Stimulated activated CD4-positive, alpha-beta T cell treated with anti-CD3 and anti-CD28 coated beads, TNF-alpha, amount 100 ng/mL, for 24 hours (primary cell): ENCODE measurements around the gene IRF6.
A peak's percentile ranks its signal among the peaks of the same experiment; 100 is the strongest.

ENCODE experiments used
- DNase-seq, 3 experiments: peaks; one replicate each; pipeline ENCODE4 v3.0.0-alpha.2; 2020; ENCODE audit warnings: low read depth in 3 of 3

IRF6 gene

GRCh38 chr1:209790286-209791193, 15.4 kb downstream of the IRF6 start:
- no peak for DNase-seq

DNA sequence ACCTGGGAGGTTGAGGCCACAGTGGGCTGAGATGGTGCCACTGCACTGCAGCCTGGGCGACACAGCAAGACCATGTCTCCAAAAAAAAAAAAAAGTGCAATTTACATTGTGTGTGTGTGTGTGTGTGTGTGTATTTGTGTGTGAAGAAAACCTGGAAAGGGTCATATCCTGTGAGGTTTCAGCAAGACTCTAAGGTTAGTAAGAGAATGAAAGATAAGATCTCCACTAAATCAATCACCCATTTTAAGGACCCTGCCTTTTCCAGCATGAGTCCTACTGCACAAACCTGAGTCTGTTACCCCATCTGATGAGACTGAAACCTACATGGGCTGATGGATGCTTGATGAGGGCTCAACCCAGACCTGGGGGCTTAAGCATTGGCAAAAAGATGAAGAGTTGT, 16.7 kb downstream of the IRF6 start:
- DNase-seq, result no peak

GRCh38 chr1:209787551-209787950, 18.4 kb downstream of the IRF6 start:
- no peak for DNase-seq

DNA sequence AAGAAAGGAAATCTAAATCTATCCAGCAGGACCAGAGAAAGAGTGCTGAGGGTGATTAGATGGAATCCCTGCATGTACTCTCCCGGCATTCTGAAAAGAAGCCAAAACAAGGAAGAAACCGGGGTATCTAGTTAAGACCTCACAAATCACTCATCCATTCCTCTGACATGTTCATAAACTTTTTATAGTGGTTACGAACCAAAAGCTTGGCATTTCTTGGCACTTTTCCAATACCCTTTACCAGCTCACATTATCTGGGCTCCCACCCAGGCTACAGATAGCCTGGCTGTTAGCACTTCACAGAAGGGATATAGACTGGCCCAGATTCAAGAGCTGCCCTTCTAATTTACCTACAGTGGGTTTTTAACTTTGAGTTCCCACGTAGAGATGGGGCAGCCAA, 19.8 kb downstream of the IRF6 start:
- no peak for DNase-seq

- no peak for DNase-seq
These were observed 20.4 kb downstream of the IRF6 start for GRCh38 chr1:209785592-209785991.

DNA sequence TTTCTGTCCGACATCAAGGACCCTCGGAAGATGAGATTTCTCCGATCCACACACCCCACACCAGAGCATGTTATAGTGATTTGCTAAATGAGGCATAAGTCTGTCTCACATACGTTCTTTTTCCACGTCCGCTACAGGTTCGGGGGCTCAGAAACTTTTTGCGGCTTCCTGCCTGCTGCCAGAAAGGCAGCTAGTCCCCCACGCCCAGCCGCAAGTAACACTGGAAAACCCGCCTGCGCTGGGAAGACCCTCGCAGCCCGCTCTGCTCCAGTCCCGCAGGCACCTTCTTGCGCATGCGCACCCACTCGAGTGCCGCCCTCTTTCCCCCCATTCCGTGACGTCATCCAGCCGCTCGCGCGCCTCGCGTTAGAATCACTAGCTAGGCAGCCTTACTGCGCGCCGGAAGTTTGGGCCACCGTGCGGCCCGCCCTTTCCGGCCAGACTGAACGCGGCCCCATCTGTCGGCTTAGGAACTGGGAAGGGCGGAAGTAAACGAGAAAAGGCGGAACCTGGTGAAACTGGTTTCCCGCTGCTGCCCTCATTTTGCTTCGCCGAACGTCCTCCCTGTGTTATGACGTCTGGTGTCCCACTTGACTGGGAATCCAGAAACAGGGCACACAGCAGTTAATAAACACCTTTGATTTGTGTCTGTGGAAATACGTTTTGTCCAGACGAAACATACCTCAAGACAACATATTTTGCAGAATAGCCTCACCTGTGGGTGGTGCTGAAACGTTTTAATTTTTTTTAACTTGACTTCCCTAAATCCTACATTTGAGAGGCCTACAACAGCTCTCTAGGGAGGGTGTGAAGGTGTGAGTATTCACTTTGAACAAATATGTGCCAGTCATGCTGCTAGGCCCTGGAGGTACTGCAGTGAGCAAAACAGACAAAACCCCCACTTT, 21.4 kb downstream of the IRF6 start, which contains the start of gene C1orf74:
Gene C1orf74 (minus strand): TSS at position 295 of the 905 bp plus-strand sequence. CDS start 925 bp downstream, outside the sequence.
- peak; percentile 99 to 100 (median 100) for DNase-seq

DNA sequence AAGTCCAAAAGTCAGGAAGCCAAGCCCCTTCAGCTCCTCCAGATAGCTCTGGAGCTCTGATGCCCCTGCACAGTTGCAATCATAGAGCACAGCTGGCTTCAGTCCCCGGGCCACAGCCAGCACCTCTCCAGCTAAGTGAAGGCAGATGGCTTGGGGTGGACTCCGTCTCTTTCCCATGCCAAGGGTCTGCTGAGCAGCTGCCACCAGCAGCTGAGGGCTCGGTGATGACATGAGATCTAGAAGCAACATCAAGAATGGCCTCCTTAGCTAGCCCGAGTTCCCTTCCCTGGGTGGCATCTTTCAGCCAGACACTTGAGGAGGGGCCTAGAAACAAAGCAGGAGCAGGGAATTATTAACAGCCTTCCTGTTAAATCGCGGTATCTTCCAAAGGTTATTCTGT, 22.6 kb downstream of the IRF6 start:
- no peak for DNase-seq

DNA sequence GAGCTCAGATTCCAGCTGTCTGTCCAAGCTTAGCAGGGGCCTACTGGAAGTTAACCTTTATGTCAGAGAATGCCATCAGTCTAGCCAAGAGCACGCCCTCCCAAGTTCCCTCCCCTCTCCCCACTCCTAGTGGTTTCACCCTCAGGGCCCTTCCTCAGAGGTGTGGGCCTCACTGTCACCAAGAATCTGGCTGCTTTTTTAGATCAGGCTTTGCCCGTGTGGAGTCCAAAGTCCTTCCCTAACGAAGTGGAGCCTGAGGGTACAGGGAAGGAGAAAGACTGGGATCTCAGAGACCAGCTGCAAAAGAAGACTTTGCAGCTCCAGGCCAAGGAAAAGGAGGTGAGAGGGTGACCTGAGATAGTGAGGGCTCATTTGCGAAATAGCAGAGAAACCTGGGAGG, 25.7 kb downstream of the IRF6 start:
- no peak for DNase-seq

GRCh38 chr1:209778102-209778501, 27.8 kb downstream of the IRF6 start:
- DNase-seq, result no peak

DNA sequence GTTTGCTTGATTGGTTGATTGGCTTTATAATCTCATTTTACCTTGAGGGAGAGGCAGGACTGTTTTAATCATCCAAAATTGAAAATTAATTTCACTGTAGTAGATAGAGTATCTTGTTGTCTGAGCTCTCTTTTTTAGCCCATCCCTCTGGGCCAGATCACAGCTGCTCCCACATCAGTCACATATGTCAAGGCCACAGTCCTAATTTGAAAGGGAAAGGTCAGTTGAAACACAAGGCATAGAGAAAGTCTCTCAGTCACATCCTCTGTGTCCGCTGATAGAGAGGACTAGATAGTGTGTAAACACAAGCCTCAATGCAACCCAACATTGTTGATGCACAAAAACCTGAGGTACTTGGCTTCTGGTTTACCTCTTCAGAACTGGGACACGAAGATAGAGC, 28.4 kb downstream of the IRF6 start:
- no peak for DNase-seq

DNA sequence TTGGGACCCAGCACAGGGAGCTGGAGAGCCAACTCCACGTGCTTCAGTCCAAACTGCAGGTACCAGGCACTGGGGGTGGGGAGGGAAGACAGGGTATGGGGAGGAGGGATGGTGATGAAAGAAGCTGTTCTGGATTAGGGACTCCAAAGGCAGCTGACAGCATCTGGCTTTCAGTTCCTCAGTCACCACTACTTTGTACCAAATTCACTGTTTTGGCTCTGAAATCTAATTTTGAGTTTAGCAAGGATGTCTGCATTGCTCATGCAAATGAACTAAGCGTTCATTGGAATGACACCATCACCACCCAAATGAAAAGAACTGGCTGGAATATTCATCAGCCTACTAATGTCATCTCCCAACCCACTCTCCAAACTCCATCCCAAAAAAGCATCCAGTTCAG, 30.3 kb downstream of the IRF6 start:
- no peak for DNase-seq

- no peak for DNase-seq
These were observed 31.4 kb downstream of the IRF6 start for GRCh38 chr1:209774592-209774991.

- DNase-seq, result no peak
These were observed 33.8 kb downstream of the IRF6 start for GRCh38 chr1:209772126-209772525.

DNA sequence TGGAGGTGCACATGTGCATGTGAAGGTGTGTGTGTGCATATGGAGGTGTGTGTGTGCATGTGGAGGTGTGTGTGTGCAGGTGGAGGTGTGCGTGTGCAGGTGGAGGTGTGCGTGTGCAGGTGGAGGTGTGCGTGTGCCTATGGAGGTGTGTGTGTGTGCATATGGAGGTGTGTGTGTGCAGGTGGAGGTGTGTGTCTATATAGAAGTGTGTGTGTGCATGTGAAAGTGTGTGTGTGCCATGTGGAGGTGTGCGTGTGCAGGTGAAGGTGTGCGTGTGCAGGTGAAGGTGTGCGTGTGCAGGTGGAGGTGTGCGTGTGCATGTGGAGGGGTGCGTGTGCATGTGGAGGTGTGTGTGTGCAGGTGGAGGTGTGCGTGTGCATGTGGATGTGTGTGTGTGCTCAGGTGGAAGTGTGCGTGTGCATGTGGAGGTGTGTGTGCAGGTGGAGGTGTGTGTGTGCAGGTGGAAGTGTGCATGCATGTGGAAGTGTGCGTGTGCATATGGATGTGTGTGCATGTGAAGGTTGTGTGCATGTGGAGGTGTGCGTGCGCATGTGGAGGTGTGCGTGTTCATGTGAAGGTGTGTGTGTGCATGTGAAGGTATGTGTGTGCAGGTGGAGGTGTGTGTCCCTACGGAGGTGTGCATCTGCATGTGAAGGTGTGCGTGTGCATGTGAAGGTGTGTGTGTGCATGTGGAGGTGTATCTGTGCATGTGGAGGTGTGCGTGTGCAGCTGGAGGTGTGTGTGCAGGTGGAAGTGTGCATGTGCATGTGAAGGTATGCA, 35.1 kb downstream of the IRF6 start:
- no peak for DNase-seq

DNA sequence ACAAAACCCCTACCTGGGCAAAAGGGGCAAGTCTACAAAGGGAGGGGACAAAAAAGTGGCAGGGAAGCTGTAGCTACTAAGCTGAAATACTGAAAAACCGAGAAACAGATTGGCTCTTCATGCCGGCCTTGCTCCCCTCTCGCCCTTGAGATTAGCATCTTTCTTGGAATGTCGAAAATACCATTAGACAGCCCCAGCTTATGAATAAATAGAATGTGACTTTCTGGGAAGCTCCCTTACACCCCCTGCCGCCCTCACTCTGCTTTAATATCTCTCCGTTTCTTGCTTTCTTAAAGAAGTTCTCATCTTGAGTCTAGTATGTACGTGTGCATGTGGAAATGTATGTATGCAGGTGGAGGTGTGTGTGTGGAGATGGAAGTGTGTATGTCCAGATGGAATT, 36.0 kb downstream of the IRF6 start:
- no peak for DNase-seq

GRCh38 chr1:209769171-209769904, 36.6 kb downstream of the IRF6 start:
- DNase-seq, result peak; percentile 54 to 79 (median 63)

DNA sequence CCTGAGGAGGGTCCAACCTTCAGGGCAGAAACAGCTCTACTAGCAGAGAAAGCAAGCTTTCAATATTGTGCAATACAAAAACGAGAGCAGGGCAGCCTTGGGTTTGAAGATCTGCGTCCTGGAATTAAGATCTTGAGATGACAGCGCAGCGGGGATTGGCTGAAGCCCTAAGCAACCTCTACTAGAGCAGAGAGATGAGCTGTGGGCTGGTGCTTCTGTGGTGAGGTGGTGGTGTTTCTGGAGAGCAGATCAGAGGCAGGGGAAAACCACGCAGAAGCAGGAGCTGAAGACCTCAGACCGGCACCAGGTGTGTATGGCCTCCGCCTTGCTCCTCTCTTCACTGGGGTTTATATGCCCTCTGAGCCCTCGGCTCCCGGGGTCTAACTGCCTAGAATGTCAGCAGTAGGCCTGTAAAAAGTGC, 37.6 kb downstream of the IRF6 start:
- peak; percentile 66 to 84 (median 77) for DNase-seq

DNA sequence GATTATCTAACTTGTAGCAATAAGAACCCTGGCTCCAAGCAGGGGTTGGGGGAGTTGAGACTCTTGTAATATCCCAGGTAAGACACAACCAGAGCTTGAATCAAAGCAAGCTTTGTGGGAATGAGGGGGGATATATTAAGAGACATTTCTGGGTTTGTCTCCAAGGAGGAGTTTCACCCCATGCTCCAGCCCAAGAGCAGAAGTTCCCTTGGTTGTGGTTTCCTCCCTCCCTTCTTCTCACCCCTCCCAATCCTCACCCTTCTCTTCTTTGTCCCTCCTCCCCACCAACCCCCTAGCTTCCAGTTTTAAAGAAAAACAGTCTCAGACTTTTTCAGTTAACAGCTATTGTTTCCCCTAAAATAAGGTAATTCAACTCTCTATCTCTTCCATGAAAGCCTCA, 38.2 kb downstream of the IRF6 start:
- no peak for DNase-seq

DNA sequence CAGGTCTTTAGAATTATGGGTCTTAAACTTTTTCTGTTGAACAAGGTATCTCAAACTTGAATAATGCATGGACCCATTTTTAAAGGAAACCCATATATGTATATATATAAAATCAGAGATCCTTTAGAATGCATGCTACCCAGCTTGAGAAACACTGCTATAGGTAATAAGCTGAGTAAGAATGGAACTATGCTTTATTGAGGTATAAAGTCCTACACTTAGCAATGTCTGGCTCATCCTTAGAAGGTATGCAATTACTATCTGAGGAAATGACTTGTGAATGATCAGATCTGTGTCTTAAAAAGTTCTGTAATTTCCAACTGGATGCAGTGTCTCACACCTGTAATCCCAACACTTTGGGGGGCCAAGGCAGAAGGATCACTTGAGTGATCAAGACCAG, 38.8 kb downstream of the IRF6 start:
- DNase-seq, result no peak

DNA sequence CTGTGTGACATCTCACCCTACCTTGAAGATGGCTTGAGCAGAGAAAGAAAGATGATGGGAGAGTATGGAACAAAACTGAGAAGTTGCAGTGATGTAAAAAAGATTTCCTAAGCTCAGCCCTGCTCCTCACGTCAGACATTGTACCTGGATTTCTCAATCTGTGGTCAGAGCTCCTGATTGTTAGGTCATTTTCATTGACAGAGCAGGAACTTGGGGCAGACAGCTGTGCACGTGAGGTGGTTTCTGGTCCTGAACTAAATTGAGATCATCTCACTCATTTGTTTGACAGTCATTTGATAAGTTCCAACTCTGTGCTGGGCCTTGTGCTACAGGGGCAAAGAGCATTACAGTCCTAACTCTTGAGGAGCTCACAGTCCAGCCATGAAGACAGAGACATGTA, 39.9 kb downstream of the IRF6 start:
- DNase-seq, result no peak

GRCh38 chr1:209761011-209761635, 44.8 kb downstream of the IRF6 start:
- DNase-seq, result no peak
